ENCODE data around the gene RNF4.

Gene RNF4

DNA sequence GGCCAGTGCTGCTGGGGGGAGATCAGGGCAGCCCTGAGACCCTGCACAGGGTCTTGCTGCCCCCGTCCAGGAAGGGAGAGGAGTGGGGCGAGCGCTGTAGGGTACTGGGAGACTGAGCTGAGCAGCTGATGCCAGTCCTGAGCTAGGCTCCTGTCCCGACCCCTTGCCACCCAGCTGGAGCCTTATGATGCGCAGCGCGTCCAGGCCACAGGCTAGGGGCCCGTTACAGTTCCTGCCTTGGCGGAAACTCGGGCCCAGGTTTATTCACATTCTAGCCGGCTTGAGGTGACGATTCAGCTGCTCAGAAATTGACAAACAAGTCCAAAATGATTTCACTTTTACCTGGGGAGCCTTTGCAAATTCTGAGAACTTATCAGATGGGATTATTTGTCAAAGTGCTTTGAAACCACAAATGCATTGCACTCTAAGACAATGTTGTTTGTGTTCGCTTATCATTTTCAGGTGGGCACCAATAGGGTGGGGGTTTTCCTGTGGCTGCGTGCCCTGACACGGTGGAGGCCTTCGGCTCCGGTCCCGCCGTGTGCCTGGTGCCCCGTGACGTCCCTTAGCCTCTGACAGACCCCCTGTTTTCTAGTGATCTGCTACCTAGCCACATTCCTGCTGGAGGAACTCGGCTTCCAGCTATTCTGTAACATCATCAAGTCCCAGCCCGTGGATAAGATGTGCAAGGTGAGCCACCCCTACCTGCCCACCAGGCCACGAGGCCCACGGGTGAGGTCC is 31.3 kb upstream of the RNF4 start:
- DNase-seq (ENCODE audit: low read depth in 1 of 2, low spot score in 1 of 2) = no peak

DNA sequence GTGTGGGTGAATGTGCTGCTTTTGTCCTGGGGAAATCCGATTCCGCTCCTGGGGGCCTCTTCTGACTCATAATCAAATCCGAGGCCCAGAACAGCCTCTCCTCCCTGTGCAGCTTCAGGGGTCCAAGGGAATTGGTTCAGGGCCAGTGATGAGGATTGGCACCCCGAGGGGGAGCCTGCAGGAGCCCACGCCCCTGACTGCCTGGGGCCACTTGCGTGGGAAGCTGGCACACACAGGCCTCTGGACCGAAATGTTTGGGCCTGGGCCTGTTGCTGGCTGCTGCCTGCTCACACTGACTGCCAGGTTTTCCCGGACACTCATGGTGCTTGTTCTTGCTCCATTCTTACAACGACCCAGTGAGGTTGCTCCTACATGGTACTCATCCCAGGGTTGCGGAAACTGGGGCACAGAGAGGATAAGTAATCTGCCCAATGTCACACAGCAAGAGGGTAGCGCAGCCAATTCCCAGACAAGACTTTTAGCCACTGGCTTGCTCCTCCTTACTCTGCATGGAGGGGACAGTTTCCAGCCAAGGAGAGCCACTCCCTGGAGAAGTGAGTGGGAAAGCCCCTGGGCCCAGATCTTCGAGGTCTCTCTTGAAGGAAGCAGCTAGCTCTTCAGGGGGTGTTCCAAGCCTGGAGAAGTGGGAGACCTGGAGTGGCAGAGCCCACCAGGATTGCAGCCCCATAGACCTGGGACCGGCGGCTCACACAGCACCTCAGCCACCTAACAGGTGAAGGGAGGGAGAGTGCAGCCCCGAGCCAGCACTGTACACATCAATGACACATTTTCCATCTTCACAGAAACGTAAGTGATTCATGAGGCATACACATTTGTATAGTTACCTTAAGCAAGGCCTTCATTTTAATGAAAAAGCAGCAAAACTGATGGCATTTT is 29.8 kb upstream of the RNF4 start:
- DNase-seq (ENCODE audit: low read depth in 1 of 2, low spot score in 1 of 2) = no peak

DNA sequence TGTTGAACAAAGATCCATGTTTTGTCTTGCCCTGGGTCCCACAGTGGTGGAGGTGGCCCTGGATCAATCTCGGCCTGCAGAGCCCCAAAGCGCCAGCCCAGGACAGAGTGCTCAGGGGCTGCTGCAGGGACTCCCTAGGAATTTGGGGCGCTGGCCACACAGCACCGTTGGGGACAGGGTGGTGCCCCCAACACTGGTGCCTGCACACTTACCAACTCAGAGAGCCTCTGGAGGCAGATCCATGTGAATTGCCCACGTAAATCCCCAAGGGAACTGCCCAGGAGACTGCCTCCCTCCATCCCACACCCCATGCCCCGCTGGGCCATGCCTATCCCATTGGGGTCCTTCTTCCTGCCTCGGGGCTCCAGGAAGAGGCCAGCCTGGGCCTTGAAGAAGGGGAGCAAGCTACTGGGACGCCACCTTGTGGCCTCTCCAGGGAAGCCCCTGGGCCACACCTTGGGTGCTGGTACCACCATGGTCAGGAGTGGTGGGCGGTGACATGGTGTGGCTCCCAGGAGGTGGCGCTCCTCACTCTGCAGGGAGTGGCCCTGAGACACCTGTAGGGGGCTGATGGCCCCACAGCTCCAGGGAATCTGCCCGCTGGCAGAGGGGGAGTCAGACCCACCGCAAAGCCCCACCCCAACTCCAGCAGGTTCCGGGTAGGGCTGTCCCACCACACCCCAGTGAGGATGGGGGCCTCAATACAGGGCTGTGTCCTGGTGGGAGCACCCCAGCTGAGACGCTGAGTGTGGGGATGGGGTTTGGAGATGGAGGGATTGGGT is 27.3 kb upstream of the RNF4 start:
- DNase-seq (ENCODE audit: low read depth in 1 of 2, low spot score in 1 of 2) = peak in 1 of 2 donors; percentile 54

DNA sequence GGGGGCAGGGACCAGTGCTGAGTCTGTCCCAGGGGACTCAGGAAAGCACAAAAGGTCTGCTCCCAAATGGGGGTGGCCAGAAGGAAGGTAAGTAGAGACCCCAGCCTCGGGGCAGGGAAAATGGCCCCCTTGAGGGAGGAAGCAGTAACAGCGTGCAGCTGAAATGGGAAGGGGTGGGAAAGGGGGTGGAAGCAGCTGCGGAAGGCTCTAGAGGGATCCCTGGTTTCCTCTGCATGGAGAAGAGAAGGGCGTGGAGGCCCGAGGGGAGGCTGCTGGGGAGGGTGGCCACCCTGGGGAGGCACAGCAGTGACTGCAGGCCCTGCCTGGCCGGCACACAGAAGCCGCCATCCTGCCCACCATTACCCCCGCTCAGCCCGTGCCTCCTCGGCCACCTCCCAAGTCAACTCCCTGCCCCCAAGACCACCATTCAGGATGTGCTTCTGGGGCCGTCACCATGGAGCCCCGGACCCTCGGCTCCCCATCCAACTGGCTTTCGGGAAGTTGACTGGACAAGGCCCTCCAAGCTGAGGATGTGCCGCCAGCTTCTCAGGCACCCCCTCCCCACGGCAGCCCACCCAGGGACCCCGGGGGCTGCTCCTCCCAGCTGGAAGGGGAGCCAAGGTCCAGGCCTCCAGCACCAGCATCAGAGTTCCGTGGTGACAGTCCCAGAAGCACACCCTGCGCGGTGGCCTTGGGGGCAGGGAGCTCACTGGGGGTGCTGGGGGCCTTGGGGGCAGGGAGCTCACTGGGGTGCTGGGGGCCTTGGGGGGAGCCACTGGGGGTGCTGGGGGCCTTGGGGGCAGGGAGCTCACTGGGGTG is 26.5 kb upstream of the RNF4 start:
- no peak for DNase-seq (ENCODE audit: low read depth in 1 of 2, low spot score in 1 of 2)

DNA sequence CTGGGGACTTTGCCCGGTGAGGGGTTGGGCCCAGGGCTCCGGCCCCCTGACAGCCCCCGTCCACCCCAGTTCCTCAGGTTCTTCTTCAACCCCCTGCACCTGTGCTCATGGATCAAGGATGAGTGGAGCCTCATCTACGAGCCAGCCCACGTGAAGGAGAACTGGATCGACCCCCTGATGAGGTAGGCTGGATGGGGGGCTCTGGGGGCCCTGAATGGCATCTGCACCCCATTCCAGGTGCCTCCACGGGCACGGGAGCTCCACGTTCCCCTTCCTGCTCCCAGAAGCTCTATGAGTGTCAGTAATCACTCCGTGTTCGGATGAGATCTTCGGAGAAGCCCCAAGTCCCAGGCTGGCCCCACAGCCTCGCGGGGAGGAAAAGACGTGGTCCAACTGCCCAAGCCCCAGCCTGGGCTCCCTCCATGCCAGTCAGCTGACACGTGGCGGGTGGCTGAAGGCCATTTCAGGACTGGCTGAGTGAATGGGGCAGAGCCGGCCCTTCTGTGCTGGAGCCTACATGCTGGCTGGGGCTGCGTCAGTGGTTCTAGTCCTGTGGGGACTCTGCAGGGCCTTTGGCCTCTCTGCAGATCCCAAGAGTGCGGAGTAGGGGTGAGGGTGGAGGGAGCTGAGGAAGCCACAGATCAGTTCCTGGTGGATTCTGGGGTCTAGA is 25.7 kb upstream of the RNF4 start:
- DNase-seq (ENCODE audit: low read depth in 1 of 2, low spot score in 1 of 2) = no peak

DNA sequence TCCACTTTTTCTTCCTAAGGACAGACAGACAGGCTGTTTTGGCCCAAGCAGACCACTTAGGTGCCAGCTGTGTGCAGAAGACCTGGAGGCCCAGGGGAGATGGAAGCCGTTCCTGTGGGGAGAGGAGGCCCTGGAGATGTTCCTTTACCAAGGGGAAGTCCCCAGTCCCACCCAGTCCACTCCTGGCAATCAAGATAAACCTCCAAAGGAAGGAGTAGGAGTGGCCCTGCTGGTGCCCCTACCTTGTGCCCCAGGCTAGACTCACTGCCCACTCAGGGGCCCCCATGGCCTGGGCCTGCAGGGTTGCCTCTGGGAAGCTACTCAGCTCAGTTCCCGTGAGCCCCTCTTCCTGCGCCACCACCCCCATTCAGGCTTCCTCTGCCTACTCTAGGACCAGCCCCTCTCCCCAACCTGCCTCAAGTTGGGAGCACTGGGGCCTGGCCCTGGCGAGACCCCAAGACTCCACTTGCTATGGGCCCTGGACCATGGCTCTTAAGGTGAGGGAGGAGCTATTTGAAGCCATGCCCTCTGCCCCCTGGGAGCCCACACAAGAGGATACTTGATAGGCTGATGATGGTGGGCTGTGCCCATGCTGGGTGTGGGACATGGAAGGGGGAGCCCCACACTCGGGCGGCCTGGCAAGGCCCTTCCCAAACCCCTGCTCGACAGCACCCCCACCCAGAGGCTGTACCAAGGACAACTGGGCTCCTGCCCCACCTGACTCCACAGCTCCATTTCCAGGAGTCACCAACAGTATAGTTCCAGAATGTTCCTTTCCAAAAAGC is 24.8 kb upstream of the RNF4 start:
- DNase-seq (ENCODE audit: low read depth in 1 of 2, low spot score in 1 of 2) = no peak

DNA sequence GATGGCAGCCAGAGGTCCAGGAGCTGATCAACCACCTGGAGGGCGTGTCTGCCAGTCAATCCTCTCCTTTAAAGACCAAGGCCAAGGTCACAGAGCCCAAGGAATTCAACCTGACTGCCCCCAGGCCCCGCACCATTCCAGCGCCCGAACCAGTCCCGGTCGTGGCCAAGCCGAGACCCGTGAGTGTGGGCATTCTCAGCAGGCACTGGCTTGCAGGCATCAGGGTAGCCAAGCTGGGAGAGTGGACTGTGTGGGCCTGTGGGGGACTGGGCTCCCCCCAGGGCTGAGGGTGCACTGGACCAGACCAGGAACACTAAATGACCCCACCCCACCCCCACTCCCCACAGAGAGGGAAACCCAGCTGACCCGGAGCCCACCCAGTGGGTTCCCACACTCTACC is 23.8 kb upstream of the RNF4 start:
- DNase-seq (ENCODE audit: low read depth in 1 of 2, low spot score in 1 of 2) = no peak

DNA sequence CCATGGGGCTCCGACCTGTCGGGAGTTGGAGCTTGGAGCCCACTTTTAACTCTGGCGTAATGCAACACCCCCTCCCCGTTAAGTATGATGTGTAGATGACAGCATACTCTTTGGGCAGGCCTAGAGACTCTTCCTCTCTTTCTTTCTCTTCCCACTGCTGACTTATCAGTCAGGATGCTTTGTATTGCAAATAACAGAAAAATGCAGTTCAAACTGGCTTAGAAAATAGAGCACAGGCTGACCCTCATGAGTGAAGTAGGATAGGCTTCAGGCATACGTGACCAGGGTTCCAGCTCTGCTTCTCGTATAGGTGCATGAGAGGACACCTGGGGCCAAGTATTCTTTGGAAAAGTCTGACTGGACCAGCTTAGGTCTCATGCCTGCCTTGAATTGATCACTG is 23.3 kb upstream of the RNF4 start:
- DNase-seq (ENCODE audit: low read depth in 1 of 2, low spot score in 1 of 2) = no peak

DNA sequence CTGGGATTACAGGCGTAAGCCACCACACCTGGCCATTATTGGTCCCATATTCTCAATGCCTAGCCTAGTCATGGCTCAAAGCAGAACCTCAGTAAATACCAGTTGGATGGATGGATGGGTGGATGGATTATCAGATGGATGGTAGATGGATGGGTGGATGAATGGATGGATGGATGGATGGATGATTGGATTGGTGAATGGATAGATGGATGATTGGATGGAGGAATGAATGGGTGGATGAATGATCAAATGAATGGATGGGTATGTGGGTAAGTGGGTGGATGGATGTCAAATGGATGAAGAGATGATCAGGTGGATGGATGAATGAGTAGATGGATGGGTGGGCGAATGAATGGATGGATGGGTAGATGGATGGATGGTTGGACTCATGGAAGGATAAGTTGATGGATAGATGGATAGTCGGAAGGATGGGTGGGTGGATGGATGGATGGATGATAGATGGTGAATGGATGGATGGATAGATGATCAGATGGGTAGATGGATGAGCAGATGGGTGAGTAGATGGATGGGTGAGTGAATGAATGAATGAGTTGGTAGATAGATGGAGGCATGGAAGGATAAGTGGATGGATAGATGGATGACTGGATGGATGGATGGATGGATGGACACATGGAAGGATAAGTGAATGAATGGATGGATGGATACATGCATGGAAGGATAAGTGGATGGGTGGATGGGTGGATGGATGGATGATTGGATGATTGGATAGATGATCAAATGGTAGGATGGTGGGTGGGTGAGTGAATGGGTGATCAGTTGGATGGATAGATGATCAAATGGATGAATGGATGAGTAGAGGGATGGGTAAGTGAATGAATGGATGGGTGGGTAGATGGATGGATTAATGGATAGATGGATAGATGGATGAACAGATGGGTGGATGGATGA is 22.0 kb upstream of the RNF4 start:
- DNase-seq (ENCODE audit: low read depth in 1 of 2, low spot score in 1 of 2) = no peak

DNA sequence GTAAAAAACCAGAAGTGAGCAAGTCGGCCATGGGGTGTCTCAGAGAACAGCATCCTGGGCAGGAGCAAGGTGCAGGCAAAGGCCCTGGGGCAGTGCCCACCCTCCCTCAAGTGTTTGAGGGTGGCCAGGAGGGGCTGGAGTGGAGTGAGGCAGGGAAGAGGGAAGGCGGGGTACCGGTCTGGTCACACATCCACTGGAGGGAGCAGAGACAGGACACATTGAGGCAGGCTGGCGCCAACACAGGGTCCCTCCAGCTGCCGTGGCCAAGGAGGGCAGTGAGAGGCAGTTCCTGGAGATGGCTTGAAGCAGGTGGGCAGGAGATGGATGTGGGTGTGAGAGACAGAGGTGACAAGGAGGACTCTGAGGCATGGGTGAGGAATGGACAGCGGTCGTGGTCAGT is 20.3 kb upstream of the RNF4 start:
- DNase-seq (ENCODE audit: low read depth in 1 of 2, low spot score in 1 of 2) = no peak

DNA sequence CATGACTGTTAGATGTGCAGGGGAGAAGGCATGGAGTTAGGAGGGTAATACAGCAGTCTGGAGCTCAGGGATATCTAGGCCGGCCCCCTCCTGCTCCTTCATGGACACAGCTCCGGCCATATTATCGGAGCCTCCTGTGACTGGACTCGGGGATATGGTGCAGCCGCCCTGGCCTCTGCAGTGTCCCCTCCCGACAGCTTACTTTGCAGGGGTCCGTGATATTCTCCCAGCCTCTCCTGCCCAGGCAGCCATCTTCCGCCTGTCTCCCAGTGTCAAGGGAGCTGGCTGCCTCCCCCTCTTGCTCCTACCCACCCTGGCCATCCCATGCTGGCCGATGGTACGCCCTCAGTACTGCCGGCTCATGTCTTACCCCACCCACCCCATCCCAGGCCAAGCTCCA is 19.9 kb upstream of the RNF4 start:
- DNase-seq (ENCODE audit: low read depth in 1 of 2, low spot score in 1 of 2) = no peak

DNA sequence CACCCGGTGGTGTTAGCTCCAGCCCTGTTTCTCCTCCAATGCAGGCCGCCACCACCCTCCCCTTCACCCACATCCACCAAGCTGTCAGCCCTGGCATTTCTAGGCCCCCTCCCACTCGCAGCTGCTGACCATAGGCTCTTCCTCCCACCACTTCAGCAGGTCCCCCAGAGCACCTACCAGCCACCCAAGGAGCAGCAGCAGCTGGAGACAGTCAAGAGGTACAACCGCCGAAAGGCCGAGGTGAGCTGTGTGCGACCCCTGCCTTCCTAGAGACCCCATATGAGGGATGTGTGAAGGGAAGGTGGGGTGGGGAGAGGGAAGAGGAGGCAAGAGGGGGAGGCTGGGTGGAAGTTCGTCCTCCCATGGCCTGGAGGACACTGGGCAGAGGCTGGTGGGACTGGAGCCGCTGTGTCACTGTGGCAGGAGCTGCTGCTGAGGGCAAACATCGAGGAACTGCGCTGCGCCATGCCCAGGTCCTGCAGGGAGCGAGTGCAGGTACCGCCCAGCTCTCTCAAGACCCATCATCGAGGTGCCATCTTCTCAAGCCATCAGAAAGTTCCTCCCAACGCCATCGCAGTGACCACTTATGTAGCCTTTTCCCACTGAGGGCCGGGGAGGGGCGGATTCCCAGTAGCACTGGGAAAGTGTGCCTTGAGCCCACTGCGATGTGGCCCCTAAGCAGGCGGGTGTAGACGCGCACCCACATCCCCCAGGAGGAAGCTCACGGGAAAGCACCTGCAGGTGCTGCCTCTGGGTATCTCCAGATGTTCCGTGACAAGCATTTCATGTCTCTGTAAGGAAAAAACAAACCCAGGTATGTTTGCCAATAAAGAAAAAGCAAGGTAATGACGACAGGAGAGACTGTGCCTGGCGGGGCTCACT is 19.2 kb upstream of the RNF4 start:
- no peak for DNase-seq (ENCODE audit: low read depth in 1 of 2, low spot score in 1 of 2)

DNA sequence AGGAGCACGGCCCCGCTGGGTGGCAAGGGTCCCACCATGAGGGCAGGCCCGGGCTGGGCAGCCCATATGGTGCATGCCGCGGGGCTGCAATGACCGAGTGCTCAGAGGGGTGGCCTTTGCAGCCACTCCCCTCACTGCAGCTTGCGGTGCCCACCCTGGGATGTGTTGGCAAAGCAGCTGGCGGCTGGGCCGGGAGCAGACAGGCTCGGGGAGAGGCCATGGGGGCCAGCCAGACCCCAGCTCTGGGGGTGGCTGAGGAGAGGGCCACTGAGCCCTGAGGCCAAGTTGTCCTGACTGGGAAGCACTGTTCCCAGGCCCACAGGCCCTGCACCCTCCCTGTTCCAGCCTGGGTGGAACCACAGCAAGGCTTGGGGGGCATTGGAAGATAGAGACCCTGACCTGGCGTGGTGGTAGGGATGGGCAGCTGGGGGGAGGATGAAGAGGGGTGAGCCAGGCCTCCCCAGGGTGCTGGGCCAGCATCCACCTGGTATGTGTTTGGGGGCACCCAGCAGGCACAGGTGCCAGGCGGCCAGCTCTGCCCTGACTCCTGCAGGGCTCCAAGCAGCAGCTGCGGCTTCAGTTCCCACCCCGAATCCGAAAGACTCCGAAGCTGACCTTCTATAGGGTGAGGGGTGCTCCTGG is 18.4 kb upstream of the RNF4 start:
- DNase-seq (ENCODE audit: low read depth in 1 of 2, low spot score in 1 of 2) = no peak

DNA sequence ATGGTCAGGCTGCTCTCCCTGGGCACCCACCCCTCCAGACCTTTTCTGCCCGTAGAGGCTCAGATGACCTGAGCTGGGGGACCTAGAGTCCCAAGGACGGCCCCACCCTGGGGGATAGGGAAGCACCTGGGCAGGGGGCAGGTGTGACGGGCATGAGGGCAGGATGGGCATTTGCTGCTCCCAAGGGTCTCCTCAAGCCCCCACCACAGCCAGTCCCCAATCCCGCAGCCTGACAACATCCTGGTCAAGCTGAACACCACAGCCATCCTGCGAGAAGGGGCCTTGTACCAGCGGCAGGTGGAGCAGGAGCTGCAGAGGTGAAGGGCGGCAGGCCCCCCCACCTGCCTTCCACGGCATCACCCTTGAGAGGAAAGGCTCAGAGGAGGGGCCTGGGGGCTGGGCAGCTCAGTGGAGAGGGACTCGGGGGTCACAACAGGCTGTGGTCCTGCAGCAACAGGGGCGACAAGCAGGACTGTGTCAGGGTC is 17.8 kb upstream of the RNF4 start:
- DNase-seq (ENCODE audit: low read depth in 1 of 2, low spot score in 1 of 2) = no peak

DNA sequence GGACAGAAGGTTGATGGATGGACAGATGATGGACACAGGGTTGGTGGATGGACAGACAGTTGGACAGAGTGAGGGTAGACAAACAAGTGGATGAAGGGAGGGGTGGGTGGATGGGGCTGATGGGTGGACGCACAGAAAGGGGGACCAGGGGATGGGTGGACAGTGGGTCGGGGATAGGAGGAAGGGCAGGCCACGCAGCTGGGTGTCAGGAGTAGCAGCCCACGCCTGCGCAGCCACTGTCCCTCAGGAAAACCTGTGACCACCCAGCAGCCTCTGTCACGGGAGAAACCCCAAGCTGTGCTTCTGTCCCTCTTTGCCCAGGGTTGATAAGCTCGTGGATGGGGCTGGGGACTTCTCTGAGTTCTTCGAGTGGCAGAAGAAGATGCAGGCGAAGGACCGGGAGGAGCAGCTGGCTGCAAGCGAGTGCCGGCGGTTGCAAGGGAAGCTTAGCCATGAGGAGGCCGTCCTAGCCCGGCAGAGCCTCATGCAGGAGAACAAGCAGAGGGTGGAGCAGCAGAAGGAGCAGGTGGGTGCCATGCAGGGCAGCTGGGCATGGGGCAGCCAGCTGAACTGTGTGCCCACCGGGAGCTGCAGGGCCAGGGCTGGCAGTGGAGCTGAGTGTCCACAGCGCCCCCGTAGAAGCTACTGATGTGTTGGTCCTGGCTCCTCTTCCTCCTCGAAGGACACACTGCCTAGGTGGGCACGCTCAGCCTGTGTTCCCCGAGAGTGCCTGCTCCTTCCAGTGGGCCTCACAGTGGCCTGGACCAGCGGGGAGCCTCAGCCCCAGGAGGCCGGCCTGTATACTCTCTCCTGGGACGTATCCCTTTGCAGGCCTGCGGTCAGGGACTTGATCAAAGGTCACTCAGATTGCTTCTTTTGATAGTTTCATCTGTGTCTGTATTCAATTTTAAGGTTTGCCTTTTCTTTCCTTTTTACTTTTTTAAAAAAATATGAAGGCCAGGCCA is 16.8 kb upstream of the RNF4 start:
- DNase-seq (ENCODE audit: low read depth in 1 of 2, low spot score in 1 of 2) = no peak
